Activated CD4-positive, alpha-beta memory T cell treated with anti-CD3 and anti-CD28 coated beads for 36 hours (primary cell): ENCODE measurements around the gene SFXN5. TPM values are rescaled to one million over a fixed set of nuclear protein-coding genes. Genes with fewer than 3 reads are reported as not detected.

Experiments used
- CTCF ChIA-PET: fragments of 350-600 bp; sonication (Branson Sonifier 250); formaldehyde crosslinking; loops from one replicate; lab custom pipeline; 2021; ENCODE audit warnings: antibody characterized with exemption, inconsistent platforms; lab: Charles Lee
- POLR2A ChIA-PET: fragments of 350-600 bp; sonication (Branson Sonifier 250); formaldehyde crosslinking; loops from one replicate; lab custom pipeline; 2021; ENCODE audit warnings: antibody characterized with exemption; lab: Charles Lee
- DNase-seq: peaks from one replicate; pipeline ENCODE4 v3.0.0-alpha.2; 2020
- H3K27ac Mint-ChIP-seq: one replicate; pipeline ENCODE4 v1.8.0; 2021; ENCODE audit warnings: mixed read lengths
- H3K27me3 Mint-ChIP-seq: one replicate; pipeline ENCODE4 v1.8.0; 2021; ENCODE audit warnings: mixed read lengths
- H3K36me3 Mint-ChIP-seq: one replicate; pipeline ENCODE4 v1.8.0; 2021; ENCODE audit warnings: mixed read lengths
- H3K4me1 Mint-ChIP-seq: one replicate; pipeline ENCODE4 v1.8.0; 2021; ENCODE audit warnings: low read depth, mixed read lengths
- H3K4me3 Mint-ChIP-seq: one replicate; pipeline ENCODE4 v1.8.0; 2021; ENCODE audit warnings: mild to moderate bottlenecking, mixed read lengths
- H3K9me3 Mint-ChIP-seq: one replicate; pipeline ENCODE4 v1.8.0; 2021; ENCODE audit warnings: mixed read lengths
- intact Hi-C: fragments of 100-400 bp; cut with micrococcal nuclease; formaldehyde crosslinking; loops from one replicate; pipeline ENCODE4 v1.15.1; 2023
- total RNA-seq, 2 experiments: library from RNA; stranded (reverse); gene quantifications; one replicate each; pipeline ENCODE4 v1.2.3, GENCODE V29; 2021

The SFXN5 gene
- total RNA-seq, 2 experiments from 2014 or later = 4.5 to 7.6 TPM

GRCh38 chr2:72952110-72952823, 119.2 kb downstream of the SFXN5 start:
- no peak overlapping the region for H3K4me3 Mint-ChIP-seq
- no peak for DNase-seq
- H3K27me3 Mint-ChIP-seq = no peaks in the 10 kb centered on the region
- no peak overlapping the region for H3K27ac Mint-ChIP-seq
- intact Hi-C loops = no loop called here
- ChIA-PET CTCF (interaction anchor here (0.6 to 2.8 kb wide), 3 partner anchors 22 to 60 kb away, joined by 3 to 10 read pairs (median 3); no protein-coding TSS in a partner anchor), POLR2A (no interaction called here)
- H3K4me1 Mint-ChIP-seq = peaks cover 9% of the 10 kb centered on the region
- no peaks in the 10 kb centered on the region for H3K9me3 Mint-ChIP-seq
- no peaks in the 10 kb centered on the region for H3K36me3 Mint-ChIP-seq

- H3K27ac Mint-ChIP-seq = no peak overlapping the region
- H3K4me1 Mint-ChIP-seq = peaks cover 9% of the 10 kb centered on the region
- intact Hi-C loops = no loop called here
- H3K9me3 Mint-ChIP-seq = no peaks in the 10 kb centered on the region
- no peaks in the 10 kb centered on the region for H3K27me3 Mint-ChIP-seq
- no peak overlapping the region for H3K4me3 Mint-ChIP-seq
- ChIA-PET CTCF (interaction anchor here (0.9 to 2.8 kb wide), 3 partner anchors 22 to 64 kb away, joined by 3 to 10 read pairs (median 3); partner anchors contain the start of gene SPR), POLR2A (no interaction called here)
- no peak for DNase-seq
- H3K36me3 Mint-ChIP-seq = no peaks in the 10 kb centered on the region
Measured at GRCh38 chr2:72951303-72952095, 120.0 kb downstream of the SFXN5 start.

GRCh38 chr2:72950558-72951255, 120.8 kb downstream of the SFXN5 start:
- intact Hi-C loops = no loop called here
- Mint-ChIP-seq H3K27me3 (no peaks in the 10 kb centered on the region), H3K4me1 (peaks cover 9% of the 10 kb centered on the region), H3K4me3 (no peak overlapping the region), H3K9me3 (no peaks in the 10 kb centered on the region), H3K27ac (no peak overlapping the region), H3K36me3 (no peaks in the 10 kb centered on the region)
- POLR2A ChIA-PET = no interaction called here
- DNase-seq = no peak
- CTCF ChIA-PET = interaction anchor here (0.9 to 1.4 kb wide), 2 partner anchors 58 to 63 kb away, joined by 3 read pairs; partner anchors contain the start of gene SPR

GRCh38 chr2:72949642-72950041, 121.9 kb downstream of the SFXN5 start:
- H3K9me3 Mint-ChIP-seq = no peaks in the 10 kb centered on the region
- intact Hi-C loops = no loop called here
- H3K4me3 Mint-ChIP-seq = no peak overlapping the region
- no peaks in the 10 kb centered on the region for H3K27me3 Mint-ChIP-seq
- CTCF ChIA-PET = no interaction called here
- DNase-seq = no peak
- no peaks in the 10 kb centered on the region for H3K36me3 Mint-ChIP-seq
- POLR2A ChIA-PET = no interaction called here
- H3K27ac Mint-ChIP-seq = no peak overlapping the region
- H3K4me1 Mint-ChIP-seq = peaks cover 8% of the 10 kb centered on the region

- intact Hi-C loops = no loop called here
- no peak for DNase-seq
- ChIA-PET CTCF (no interaction called here), POLR2A (no interaction called here)
- H3K27ac Mint-ChIP-seq = no peak overlapping the region
- H3K9me3 Mint-ChIP-seq = no peaks in the 10 kb centered on the region
- no peak overlapping the region for H3K4me3 Mint-ChIP-seq
- no peaks in the 10 kb centered on the region for H3K36me3 Mint-ChIP-seq
- no peaks in the 10 kb centered on the region for H3K27me3 Mint-ChIP-seq
- peaks cover 3% of the 10 kb centered on the region for H3K4me1 Mint-ChIP-seq
Measured at GRCh38 chr2:72949045-72949444, 122.5 kb downstream of the SFXN5 start.

GRCh38 chr2:72947952-72948830, 123.3 kb downstream of the SFXN5 start:
- no peak overlapping the region for H3K4me3 Mint-ChIP-seq
- no peak for DNase-seq
- no peaks in the 10 kb centered on the region for H3K4me1 Mint-ChIP-seq
- ChIA-PET CTCF (interaction anchor here (0.5 kb wide), 1 partner anchor 1408 kb away, joined by 3 read pairs; no protein-coding TSS in a partner anchor), POLR2A (no interaction called here)
- no peaks in the 10 kb centered on the region for H3K36me3 Mint-ChIP-seq
- intact Hi-C loops = no loop called here
- H3K27me3 Mint-ChIP-seq = no peaks in the 10 kb centered on the region
- H3K9me3 Mint-ChIP-seq = no peaks in the 10 kb centered on the region
- no peak overlapping the region for H3K27ac Mint-ChIP-seq

GRCh38 chr2:72946466-72946865, 125.0 kb downstream of the SFXN5 start:
- no peaks in the 10 kb centered on the region for H3K4me1 Mint-ChIP-seq
- no peaks in the 10 kb centered on the region for H3K36me3 Mint-ChIP-seq
- H3K9me3 Mint-ChIP-seq = no peaks in the 10 kb centered on the region
- H3K27ac Mint-ChIP-seq = no peak overlapping the region
- intact Hi-C loops = no loop called here
- ChIA-PET CTCF (no interaction called here), POLR2A (no interaction called here)
- H3K4me3 Mint-ChIP-seq = no peak overlapping the region
- DNase-seq = no peak
- H3K27me3 Mint-ChIP-seq = no peaks in the 10 kb centered on the region

GRCh38 chr2:72945450-72946019, 126.0 kb downstream of the SFXN5 start:
- CTCF ChIA-PET = no interaction called here

DNA sequence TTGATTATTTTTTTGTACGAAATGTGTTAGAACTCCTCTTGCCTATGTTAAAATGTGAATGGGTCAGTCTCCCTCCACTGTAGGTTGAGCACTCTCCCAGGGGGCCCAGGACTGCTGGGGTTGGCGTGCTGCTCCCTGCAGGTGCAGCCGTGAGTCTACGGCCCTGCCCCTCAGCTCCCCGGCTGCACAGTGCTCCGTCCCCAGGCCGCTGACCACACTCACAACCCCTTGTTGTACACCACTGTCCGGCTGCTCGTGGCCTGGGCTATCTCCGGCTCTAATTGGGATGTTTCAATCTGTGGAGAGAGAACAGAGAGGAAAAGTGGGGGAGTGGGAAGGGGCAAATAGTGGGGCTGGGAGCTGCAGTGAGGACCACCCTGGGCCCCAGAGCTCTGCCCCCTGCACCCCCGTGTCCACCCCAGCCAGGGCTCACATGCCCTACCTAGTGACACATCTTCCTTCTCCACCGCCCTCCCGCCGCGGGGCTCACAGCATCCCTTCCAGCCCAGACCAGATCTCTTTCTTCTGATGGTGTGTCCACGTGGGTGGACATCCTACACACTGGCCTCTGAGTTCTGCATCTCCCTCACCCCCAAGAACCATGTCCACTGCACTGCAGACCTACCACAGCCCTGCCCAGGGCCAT, 126.6 kb downstream of the SFXN5 start:
- Mint-ChIP-seq H3K36me3 (no peaks in the 10 kb centered on the region), H3K27me3 (no peaks in the 10 kb centered on the region), H3K4me3 (no peak overlapping the region), H3K4me1 (no peaks in the 10 kb centered on the region), H3K9me3 (no peaks in the 10 kb centered on the region), H3K27ac (no peak overlapping the region)
- CTCF ChIA-PET = no interaction called here
- POLR2A ChIA-PET = no interaction called here
- intact Hi-C loops = no loop called here
- DNase-seq = no peak

More at GRCh38 chr2:72945450-72946019, 126.0 kb downstream of the SFXN5 start:
- Mint-ChIP-seq H3K36me3 (no peaks in the 10 kb centered on the region), H3K4me3 (no peak overlapping the region), H3K4me1 (no peaks in the 10 kb centered on the region), H3K27ac (no peak overlapping the region), H3K27me3 (no peaks in the 10 kb centered on the region), H3K9me3 (no peaks in the 10 kb centered on the region)
- POLR2A ChIA-PET = no interaction called here
- intact Hi-C loops = no loop called here
- no peak for DNase-seq

- no peaks in the 10 kb centered on the region for H3K27me3 Mint-ChIP-seq
- no peak overlapping the region for H3K27ac Mint-ChIP-seq
- H3K4me3 Mint-ChIP-seq = no peak overlapping the region
- intact Hi-C loops = no loop called here
- H3K4me1 Mint-ChIP-seq = no peaks in the 10 kb centered on the region
- DNase-seq = no peak
- CTCF ChIA-PET = no interaction called here
- POLR2A ChIA-PET = no interaction called here
- H3K36me3 Mint-ChIP-seq = no peaks in the 10 kb centered on the region
- H3K9me3 Mint-ChIP-seq = no peaks in the 10 kb centered on the region
Measured at GRCh38 chr2:72943540-72944395, 127.7 kb downstream of the SFXN5 start.
